IMR-90 (cell line): ENCODE data around the gene RMND5B.

Source experiments
- BHLHE40 ChIP-seq: fragments of 150-350 bp; IDR thresholded peaks from 2 replicates; pipeline ENCODE4 v1.6.1; 2016; ENCODE audit warnings: mild to moderate bottlenecking, low read depth, low read length
- CTCF ChIP-seq: conservative IDR thresholded peaks from 2 replicates; pipeline ENCODE4 v1.5.1; 2012; ENCODE audit warnings: mild to moderate bottlenecking, low read depth, low read length, improper control_type of control experiment
- MXI1 ChIP-seq: IDR thresholded peaks from 2 replicates; pipeline ENCODE4 v1.6.1; 2012; ENCODE audit warnings: low read depth, mild to moderate bottlenecking, low read length, moderate library complexity, borderline replicate concordance
- RAD21 ChIP-seq: IDR thresholded peaks from 2 replicates; pipeline ENCODE4 v1.6.1; 2012; ENCODE audit warnings: low read length, improper control_type of control experiment

GRCh38 chr5:178122346-178122745, 8.5 kb upstream of the RMND5B start:
- TF ChIP-seq CTCF = no peak
- no peak for TF ChIP-seq RAD21
- TF ChIP-seq BHLHE40 = no peak
- no peak for TF ChIP-seq MXI1
